ENCODE data around the gene ASB4.
"Not testable (repeated sequence)": the region's sequence is repeated elsewhere in the genome, so short reads cannot be mapped to it uniquely, and the experiment has no call there.

ASB4 gene

DNA sequence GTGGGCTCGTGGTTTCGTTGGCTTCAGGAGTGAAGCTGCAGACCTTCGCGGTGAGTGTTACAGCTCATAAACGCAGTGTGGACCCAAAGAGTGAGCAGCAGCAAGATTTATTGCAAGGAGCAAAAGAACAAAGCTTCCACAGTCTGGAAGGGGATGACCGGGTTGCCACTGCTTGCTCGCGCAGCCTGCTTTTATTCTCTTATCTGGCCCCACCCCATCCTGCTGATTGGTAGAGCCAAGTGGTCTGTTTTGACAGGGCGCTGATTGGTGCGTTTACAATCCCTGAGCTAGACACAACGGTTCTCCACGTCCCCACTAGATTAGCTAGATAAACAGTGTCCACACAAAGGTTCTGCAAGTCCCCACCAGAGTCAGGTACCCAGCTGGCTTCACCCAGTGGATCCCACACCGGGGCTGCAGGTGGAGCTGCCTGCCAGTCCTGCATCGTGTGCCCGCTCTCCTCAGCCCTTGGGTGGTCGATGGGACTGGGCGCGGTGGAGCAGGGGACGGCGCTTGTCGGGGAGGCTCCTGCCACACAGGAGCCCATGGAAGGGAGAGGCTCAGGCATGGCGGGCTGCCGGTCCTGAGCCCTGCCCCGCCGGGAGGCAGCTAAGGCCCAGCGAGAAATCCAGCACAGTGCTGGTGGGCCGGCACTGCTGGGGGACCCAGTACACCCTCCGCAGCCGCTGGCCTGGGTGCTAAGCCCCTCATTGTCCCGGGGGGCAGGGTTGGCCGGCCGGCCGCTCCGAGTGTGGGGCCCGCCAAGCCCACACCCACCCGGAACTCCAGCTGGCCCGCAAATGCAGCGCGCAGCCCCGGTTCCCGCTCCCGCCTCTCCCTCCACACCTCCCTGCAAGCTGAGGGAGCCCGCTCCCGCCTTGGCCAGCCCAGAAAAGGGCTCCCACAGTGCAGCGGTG is 66.5 kb downstream of the ASB4 start:
- not testable (repeated sequence) for DNase-seq (ENCODE audit: low read depth)

GRCh38 chr7:95553939-95554338 is 68.2 kb downstream of the ASB4 start:
- no peak for DNase-seq (ENCODE audit: low read depth)

DNA sequence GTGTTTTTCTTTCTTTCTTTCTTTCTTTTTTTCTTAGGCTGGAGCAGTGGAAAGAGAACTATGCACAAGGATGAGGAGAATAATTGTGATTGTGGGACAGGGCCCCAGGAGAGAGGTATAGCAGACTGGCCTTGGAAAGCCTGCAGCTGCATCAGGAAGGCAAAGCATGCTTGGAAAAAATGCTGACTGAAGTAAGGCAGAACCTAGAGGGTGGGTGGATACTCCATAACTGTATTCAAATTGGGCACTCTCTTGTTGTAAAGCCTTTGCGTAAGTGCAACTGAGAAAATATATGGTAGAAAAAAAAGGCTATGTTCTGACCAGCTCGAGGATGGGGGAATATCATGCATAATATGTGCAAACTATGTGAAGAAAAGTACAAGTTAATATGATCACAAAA is 71.0 kb downstream of the ASB4 start:
- DNase-seq (ENCODE audit: low read depth), result no peak

DNA sequence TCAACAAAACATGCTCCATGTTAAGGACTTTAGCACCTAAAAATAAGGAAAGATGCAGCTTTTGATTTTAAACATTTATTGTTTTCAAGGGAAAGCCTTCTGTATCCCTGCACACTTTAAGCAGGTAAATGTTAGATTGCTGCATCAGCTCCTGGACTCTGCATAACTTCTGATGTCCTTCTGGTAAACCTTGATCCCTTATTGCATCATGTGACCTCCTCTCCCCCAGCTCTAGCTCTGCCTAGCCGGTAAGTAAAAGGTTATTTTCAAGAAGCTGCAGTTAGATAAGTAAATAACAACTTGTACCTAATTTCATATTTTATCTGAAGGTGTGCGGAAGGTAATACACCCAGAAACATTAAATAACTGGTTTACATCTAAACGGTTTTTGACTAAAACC is 73.1 kb downstream of the ASB4 start:
- DNase-seq (ENCODE audit: low read depth), result no peak

GRCh38 chr7:95560674-95561073 is 74.9 kb downstream of the ASB4 start:
- no peak for DNase-seq (ENCODE audit: low read depth)

- DNase-seq (ENCODE audit: low read depth), result no peak
These were observed 84.0 kb downstream of the ASB4 start for GRCh38 chr7:95569720-95570119.

GRCh38 chr7:95577137-95577536 is 91.4 kb downstream of the ASB4 start:
- no peak for DNase-seq (ENCODE audit: low read depth)

DNA sequence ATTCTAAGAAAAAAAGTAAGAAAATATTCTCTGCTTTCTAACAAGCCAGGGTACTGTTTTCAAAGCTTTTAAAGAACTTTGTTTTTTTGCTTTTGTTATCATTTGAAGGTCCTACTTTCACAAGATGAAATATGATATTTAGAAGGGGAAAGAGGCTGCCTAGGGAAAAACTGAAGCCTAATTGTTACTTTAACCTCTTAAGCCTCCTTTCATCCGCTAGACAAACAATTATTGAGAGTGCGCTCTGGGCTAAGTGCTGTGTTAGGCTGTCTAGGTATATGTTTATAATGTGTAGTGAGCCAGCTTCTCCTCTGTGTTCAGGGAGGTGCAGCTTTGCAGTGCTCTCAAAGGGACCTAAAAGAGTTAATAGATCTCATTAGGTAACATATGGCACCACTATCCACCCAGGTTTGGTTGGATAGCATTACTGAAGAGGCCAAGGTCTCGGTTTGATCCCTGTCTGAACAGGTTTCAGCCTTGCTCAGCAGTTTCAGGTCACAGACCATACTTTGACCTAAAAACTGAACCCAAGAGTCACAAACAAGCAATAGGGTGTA is 92.6 kb downstream of the ASB4 start:
- no peak for DNase-seq (ENCODE audit: low read depth)

DNA sequence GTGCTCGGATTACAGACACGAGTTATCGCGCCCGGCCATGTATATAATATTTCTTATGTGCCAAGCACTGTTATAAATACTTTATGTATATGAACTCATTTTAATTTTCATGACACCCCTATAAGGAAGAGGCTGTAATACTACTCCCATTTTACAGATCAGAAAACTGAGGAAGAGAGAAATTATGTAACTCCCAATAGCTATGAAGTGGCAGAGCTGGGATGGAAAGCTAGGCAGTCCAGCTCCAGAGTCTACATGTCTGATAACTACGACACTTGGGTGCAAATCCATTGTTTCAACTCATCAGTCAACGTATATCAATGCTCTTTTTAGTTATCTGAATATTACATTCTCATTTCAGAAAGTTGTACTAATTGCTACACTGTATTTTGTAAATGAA is 93.6 kb downstream of the ASB4 start:
- DNase-seq (ENCODE audit: low read depth), result no peak

DNA sequence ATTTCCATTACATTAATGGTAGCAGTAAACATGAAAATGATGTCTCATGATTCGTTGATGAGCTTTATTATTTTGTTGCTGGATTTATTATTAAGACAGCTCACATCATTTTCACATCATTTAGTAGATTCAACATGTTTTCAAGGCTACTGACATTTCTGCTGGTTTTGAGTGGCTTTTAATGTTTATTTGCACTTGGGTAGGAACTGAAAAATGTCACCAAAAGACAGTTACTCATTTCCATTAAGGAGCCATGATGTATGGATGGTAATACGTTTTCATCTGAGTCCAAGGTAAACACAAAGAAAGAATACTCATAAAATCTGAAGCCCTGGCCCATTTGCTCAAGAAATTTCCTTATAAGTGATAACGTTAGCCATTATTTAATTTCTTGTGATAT is 95.7 kb downstream of the ASB4 start:
- DNase-seq (ENCODE audit: low read depth), result no peak

DNA sequence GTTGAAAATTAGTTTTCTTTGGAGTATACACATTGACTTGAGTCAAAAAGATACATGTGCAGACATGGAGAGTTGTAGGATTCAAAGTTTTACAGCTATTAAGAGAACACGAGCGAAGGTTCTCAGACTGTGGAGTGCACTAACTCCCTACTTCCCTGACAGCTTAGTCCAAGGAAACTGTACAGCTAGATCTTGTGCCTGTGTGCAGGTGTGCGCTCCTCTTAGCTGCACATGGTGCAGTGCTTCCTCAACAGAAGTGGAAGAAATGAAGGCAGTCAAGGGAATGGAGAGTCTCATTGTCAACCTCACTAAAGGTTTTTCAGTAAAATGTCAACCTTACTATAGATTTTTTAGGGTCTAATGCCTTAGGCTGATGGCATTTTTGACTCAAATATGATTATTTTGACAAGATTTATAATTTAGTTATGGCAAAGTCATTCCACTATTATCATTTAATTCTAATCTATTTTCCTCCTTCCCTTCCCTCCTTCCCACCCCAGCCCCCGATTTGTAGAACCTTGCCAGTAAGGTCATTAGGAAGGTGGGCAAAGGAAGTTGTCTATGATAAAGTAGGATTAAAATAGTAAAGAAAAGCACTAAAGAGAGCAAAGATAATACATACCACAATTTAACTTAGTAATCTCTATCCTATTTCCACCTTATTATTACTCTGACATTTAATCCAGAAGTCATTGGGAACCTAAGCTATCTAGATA is 97.0 kb downstream of the ASB4 start:
- DNase-seq (ENCODE audit: low read depth), result no peak

- DNase-seq (ENCODE audit: low read depth), result no peak
These were observed 98.3 kb downstream of the ASB4 start for GRCh38 chr7:95583834-95584621.

- no peak for DNase-seq (ENCODE audit: low read depth)
These were observed 99.2 kb downstream of the ASB4 start for GRCh38 chr7:95584769-95585425.

- no peak for DNase-seq (ENCODE audit: low read depth)
These were observed 99.7 kb downstream of the ASB4 start for GRCh38 chr7:95585426-95585789.

DNA sequence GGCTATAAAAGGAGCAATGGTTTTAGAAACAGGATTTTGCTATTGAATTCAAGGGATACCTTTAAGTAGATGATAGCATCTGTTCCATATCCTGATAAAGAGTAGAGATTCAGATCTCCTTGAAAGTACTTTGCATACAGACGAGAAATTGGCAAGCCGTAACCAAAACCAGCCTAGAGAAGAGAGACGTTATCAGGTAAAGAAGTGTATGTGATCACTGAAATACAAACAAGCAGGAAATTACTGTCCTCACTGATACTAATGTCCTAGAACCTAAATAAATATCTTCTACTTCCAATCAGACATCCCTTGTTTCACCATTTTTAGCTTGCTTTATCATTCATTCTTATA is 101.2 kb downstream of the ASB4 start:
- DNase-seq (ENCODE audit: low read depth), result no peak

- DNase-seq (ENCODE audit: low read depth), result no peak
These were observed 103.3 kb downstream of the ASB4 start for GRCh38 chr7:95589031-95589430.

DNA sequence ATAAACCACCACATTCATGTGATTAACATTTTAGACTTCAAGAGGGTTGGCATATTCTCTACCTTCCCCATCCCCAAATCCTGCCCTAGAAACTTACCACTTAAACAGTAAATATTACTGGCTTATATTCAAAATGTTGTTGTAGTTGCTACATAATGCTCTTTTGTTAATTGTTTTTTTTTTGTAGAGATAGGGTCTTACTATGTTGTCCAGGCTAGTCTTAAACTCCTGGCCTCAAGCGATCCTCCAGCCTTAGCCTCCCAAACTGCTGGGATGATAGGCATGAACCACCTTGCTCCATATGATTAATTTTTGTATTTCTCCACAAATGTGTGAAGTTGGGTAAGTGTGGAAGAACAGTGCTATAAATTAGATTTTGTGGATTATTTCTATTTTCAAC is 104.0 kb downstream of the ASB4 start:
- DNase-seq (ENCODE audit: low read depth), result no peak

Measured in HS-27A (cell line).